Measurements from ENCODE around the gene ANXA5.

DNA sequence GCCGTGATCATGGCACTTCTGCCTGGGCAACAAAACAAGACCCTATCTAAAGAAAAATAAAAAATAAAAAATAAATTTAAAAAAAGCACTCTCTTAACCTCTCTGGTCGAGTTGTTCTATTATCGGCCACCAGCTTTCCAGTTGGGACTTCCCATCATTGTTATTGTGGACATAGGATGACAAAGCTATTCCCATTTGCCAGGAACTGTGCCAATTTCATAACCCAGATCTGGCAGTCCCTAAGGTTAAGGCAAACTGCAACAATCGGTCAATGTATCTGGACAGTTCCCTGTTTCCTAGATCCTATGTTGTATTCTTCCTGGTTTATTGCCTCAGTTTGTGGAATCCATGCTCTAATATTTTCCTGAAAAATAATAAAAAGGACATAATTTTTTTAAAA is 17.8 kb upstream of the ANXA5 start:
- TF ChIP-seq, protein P1, sequence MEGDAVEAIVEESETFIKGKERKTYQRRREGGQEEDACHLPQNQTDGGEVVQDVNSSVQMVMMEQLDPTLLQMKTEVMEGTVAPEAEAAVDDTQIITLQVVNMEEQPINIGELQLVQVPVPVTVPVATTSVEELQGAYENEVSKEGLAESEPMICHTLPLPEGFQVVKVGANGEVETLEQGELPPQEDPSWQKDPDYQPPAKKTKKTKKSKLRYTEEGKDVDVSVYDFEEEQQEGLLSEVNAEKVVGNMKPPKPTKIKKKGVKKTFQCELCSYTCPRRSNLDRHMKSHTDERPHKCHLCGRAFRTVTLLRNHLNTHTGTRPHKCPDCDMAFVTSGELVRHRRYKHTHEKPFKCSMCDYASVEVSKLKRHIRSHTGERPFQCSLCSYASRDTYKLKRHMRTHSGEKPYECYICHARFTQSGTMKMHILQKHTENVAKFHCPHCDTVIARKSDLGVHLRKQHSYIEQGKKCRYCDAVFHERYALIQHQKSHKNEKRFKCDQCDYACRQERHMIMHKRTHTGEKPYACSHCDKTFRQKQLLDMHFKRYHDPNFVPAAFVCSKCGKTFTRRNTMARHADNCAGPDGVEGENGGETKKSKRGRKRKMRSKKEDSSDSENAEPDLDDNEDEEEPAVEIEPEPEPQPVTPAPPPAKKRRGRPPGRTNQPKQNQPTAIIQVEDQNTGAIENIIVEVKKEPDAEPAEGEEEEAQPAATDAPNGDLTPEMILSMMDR (IDR thresholded peaks at IDR 0.05) = no peak
- TF ChIP-seq POLR2A (IDR thresholded peaks at IDR 0.05) = no peak
